ENCODE measurements around the gene NLGN2.

The NLGN2 gene

DNA sequence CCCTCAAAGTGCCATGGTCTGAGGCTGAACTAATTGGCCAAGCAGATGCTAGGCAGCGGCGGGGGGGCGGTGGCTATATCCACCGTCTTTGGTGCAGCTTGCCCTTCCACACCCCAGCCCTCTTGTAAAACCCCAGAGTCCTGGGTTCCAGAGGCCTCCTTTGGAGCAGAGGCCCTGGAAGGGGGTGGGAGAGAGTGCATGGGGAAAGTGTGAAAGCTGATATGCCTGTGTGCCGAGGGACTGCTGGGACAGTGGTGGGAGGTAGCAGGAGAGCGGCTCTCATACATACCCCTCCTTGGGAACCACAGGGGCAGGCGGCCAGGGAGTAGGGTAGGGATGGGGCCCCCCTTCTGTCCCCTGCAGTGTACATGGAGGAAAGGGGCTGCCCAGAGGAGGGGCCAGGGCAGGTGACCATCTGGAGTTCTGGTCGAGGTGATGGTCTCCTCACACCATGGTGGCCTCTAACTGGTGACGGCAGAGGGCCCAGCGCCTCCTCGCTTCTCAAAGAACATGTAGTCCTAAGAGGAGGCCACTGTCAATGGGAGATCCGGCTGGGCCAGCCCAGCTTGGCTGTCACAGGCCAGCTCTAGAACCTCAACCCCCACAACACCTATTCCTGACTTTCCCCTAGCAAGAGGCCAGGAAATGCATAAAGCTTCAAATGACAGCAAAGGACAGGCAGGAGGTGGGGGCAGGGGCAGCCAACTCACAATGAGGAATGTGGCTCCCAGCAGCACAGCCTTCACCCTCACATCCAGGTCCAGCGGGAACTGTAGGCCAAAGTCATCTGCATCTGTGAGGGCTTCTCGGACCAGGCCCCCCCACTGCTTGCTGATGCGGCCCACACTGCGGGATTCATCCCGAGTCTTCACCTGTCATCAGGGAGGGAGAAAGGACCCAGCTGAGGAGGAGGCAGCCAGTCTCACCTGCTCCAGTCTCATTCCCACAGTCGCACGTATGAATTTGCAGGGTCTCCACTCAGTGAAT is 17.4 kb upstream of the NLGN2 start:
- intact Hi-C loops (cut with DNase I) = loop anchor here (5.0 kb wide), 1 partner anchor 38 kb away; the partner anchor contains the start of gene KCTD11
- no peak for DNase-seq

DNA sequence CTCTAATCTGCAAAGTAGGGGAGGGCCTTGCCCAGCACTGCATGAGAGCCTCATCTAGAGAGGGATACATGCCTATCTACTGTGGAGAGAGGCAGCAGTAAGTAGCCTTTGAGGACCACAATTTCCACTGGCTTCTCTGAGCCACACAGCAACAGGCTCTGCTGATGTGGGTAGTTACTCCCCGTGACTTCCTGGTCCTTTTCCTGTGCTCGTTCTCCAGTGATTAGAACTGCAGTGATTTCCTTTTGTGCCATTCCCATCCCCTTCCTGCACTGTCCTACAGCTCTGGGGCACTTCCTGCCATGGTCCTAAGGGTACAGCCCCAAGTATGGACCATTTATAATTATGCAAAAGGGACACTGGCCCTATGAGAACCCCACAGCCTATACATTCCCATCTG is 16.3 kb upstream of the NLGN2 start:
- intact Hi-C loops (cut with DNase I) = loop anchor here (5.0 kb wide), 1 partner anchor 39 kb away; the partner anchor contains the start of gene KCTD11
- no peak for DNase-seq

DNA sequence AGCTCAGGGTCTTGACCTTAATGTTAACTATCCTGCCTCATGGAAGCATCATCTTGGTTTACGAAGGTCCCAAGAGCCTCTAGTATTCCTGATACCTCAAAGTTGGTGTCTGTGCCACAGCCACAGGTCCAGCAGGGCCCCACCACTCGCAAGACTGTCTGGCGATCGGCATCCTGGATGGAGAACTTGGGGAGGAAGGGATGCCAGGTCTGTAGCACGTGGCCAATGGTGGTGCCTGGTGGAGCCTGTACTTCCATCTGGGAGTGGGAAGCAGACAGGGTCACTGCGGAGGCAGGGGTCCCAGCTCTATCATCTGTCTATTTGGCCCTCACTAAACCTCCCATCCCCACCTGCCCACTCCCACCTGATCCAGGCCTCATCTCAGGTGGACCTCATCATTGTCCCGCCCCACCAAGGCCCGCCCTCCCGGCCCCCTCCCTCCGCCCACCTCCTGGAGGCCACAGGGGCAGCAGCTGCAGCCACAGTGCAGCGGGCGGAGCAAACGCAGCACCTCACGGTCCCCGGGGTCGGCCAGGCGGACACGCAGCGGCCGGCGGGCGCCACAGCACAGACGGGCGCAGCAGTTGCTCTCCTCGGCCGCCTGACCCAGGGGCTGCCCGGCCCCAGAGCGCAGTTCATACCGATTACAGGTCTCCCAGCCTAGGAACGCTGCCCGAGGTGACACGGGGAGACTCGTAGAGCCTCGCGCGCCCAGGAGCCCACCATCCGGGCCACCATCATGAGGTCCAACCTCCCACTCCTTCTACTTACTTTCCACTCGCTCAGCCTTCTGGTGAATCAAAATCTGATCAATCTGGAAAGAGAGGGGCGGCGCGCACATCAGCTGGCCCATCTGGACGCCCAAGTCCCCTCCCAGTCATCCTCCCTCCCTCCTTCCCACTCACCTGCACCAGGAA is 14.7 kb upstream of the NLGN2 start:
- DNase-seq = no peak
- intact Hi-C loops (cut with DNase I) = loop anchor here (5.0 kb wide), 1 partner anchor 41 kb away; the partner anchor contains the start of gene KCTD11

DNA sequence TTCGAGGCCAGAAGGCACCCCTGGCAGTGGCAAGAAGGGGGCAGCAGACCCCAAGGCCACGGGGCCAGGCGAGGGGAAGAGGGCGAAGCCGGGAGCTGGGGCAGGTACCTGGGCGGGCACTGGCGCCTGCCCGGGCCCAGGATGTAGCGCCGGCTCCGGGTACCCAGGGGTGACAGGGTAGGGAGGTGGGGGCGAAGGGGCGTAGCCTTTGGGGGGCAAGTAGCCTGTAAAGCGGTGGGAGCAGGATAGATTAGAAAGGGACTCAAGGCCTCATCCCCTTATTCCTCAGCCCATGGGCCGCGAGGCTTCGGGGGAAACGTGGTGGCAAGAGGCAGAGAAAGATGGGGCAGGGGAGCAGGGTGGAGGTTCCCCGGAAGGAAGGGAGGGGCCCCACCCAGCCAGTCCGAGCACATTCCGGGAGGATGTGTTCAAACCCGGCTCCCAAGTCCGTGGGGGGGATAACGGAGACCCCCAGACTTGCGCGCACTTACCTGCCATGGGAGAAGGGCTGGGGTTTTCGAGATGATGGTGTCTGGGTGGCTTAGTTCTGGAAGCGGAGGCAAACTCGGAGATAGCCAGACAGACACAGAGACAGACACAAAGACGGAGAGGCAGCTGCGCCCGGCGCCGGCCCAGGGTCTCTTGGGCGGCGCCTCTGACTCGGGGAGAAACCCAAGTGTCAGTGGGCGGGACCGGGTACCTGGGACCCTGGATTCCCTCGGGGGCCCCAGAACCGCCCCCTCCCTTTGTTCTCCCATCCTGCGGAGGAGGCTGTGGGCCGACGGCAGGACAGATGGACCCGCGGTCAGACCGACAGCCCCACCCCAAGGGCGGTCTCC is 13.8 kb upstream of the NLGN2 start:
- intact Hi-C loops (cut with DNase I) = loop anchor here (5.0 kb wide), 1 partner anchor 42 kb away; the partner anchor contains the start of gene KCTD11
- DNase-seq = no peak

DNA sequence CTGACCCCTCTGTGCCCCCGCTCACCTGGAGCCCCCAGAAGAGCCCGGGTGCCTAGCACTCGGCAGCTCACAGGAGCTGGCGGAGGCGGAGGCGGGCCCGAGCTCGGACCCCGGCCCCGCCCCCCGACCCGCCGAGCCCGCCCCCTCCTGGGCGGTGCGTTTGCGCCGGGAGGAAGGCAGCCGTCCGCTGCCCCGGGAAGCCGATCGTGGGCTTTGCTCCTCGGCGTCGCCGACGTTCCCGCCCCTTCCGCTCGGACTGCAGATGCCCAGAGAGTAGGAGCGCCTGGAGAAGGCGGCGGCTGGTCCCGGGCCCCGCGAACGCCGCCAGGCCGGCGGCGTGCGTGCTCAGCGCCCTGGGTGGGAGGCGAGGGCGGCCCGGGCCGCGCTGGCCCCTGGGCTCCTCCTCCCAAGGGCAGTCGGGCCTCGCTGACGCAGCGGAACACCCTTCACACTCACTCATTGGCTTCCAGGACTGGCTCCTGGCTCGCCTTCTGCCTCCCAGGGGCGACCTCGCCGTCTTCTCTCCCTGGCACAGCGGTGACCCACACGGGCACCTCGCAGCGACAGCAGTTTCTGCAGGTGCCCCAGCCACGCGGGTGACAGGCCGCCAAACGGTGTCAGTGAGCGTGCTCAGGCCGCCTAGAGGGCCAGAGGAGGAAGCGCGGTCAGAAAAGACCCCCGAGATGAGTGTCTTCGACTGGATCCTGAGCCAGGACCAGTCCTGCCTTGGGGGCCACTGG is 13.0 kb upstream of the NLGN2 start, which contains the start of gene PLSCR3:
Gene PLSCR3 (minus strand): TSS at position 74 of the 740 bp plus-strand sequence. CDS start 415 bp downstream, outside the sequence.
- intact Hi-C loops (cut with DNase I) = loop anchor here (5.0 kb wide), 1 partner anchor 42 kb away; the partner anchor contains the start of gene KCTD11

DNA sequence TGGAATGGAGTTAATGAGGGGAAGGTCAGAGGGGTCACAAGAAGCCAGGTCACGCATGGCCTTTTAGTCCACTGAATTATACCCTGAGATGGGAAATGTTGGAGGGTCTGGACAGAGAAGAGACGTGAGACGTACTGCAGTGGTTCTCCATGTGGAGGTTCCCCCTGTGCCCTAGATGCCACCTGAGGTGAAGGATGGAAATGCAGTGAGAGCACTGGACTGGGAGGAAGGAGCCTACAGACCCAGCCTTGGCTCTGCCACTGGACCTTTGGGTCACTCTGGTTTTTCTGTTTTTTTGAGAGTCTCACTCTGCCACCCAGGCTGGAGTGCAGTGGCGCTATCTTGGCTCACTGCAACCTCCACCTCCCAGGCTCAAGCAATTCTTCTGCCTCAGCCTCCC is 11.5 kb upstream of the NLGN2 start:
- intact Hi-C loops (cut with DNase I) = no loop called here
- no peak for DNase-seq

More for the DNA sequence above, 13.0 kb upstream of the NLGN2 start, which contains the start of gene PLSCR3:
- peak; percentile 51 to 91 (median 84) for DNase-seq

DNA sequence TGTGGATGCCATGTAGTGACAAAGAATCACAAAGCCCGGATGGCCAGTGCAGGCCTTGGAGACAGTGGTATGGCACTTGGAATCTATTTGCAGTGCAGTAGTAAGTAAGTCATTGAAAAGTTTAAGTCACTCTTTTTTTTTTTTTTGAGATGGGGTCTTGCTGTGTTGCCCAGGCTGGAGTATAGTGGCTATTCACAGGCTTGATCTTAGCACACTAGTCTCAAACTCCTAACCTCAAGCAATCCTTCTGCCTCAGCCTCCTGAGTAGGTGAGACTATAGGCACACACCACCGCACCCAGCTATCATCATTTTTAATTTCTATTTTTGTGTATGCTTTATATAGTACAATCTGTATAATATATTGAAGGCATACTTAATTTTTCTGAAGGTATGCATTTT is 9.0 kb upstream of the NLGN2 start:
- intact Hi-C loops (cut with DNase I) = no loop called here
- no peak for DNase-seq

DNA sequence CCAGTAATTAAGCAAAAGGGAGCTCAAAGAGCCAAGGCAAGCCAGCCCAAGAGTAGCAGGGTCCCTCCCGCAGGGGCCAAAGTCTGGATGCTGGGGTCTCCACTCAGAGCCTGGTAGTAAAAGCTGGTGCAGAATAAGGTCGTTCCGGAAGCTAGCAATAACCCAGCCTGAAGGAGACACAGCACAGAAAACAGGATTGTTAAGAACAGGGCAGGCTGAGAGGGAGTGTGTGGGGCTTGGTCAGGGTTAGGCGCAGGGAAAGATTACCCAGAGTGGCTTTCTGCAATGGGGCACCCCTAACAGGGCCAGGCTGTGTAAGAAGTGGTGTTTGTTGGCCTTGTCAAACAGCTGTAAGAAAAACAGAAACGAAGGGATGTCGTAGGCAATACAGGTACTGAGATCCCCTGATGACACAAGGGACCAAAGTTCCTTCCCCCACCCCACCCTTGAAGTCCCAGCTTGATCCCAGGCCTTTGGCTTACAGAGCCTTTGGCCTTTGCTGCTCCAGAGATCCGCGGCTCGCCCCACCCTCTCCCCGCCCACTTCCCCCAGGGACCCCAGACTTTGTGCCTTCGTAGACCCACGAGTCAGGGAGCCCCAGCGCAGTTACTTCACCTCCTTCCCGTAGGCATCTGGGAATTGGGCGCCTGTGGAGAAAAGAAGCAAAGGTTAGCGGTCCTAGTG is 4.5 kb upstream of the NLGN2 start:
- peak in 3 of 42 donors; percentile 11 to 38 (median 31) for DNase-seq
- intact Hi-C loops (cut with DNase I) = no loop called here

DNA sequence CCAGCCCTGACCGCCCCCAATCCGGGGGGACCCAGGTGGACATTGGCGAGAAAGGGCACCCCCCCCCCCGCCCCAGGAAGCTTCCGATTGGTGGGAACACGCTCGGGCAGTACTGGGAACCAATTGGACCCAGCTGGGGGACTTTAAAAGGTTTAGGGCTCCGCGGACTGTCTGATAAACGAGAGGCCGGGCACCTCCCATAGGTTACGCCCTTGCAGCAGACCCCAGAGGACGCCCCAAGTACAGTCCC is 4.0 kb upstream of the NLGN2 start:
- intact Hi-C loops (cut with DNase I) = no loop called here
- no peak for DNase-seq

DNA sequence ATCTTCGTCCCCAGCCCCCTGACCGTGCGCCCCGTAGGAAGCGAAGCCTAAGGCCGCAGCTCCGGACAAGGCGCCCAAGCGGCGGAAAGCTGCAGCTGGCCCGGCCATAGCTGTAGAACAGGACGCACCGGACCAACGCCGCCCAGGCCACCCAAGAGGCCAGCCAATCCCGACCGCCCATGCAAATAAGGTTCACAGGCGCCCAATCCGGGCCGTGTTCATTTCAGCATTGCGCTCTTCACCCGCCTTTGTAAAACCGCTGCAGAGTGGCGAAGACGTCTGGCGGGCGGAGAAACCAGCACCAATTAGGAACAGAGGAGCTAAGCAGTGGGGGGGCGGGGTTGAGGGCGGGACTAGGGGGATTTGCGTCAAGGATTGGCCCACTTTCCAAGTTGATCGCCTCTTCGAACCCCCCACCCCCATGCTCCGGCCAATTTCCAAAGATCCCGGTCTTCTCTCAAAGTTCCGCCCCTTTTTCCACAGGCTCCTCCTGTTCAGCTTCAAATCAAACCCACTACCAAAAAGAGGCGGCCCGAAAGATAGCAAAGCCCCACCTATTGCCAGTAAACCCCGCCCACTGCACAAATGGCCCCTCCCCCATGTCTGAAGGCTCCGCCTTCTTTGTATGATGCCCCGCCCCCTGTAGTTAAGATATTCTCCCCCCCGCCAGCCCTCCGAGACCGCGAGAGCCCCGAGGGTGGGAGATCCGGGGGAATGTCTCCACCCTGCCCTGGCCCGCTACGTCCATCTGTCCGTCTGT is 3.5 kb upstream of the NLGN2 start, which contains the start of gene TMEM256:
Gene TMEM256 (minus strand): TSS at position 121 of the 760 bp plus-strand sequence. CDS start 13 bp downstream, at position 108.
- intact Hi-C loops (cut with DNase I) = no loop called here
- peak; percentile 97 to 100 (median 99) for DNase-seq

DNA sequence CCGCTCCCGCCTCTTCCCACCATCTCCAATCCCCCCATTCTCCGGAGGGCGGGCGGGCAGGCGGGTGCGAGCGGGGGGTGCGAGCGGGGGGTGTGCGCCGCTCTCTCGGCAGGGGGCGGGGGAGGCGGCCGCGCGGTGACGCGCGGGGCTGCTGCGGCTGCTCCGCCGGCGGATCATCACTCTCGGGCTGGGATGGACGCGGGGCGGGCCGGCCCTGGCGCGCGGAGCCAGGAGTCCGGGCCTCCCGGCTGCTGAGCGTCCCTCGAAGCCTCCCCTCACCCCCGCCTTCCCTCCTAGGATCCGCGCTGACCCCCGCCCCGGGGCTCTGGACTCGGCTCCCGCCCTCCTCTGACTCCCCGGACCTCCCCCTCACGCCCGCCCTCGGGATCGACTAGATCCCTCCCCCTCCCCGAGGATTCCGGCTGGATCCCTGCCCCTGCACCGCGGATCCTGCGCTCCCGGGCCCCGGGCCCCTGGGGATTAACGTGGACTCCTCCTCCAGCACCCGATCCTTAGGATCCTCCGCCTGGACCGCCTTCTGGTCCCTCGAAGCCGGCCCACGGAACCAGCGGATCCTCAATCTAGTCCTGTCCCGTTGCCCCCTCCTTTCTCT is 2.8 kb upstream of the NLGN2 start:
- intact Hi-C loops (cut with DNase I) = no loop called here
- DNase-seq = peak in 13 of 42 donors; percentile 44 to 90 (median 84)

DNA sequence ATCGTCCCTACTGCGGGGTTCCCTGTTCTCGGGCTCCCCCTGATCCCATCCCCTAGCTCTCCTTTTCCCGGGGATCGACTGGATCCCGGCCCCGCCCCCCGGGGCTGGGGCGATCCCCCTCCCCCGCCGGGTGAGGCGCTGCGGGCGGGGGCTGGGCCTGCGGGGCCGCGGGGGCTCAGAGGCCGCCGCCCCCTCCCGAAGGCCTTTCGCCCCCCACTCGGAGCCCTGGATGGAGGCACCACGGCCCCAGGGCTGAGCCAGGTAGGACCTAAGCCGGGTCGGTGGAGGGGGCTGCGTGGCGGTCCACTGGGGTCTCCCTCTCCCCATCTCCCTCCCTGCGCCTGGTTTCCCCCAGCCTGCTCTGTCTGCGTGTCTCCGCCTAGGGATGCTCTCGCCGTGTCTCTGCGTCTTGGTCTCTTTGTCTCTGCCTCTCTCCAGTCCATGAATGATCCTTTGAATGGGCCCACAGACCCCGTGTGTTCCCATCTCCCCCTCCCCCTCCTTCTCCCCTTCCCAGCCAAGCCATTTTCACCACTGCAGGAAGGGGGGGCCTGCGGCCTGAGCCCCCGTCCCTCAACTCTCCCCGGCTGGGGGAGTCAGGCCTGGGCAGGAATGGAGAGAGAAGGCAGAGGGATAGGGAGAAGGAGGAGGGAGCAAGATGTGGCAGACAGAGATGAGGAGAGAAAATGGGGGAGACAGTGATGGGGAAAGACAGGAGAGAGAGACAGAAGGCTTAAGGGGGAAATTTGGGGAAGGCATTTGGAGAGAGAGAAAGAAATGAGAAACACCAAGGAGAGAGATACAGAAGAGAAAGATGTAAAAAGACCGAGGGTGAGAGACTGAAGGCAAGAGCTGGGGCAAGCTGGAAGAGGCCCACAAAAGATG is 2.1 kb upstream of the NLGN2 start:
- DNase-seq = peak in 29 of 42 donors; percentile 9 to 61 (median 38)
- intact Hi-C loops (cut with DNase I) = no loop called here

DNA sequence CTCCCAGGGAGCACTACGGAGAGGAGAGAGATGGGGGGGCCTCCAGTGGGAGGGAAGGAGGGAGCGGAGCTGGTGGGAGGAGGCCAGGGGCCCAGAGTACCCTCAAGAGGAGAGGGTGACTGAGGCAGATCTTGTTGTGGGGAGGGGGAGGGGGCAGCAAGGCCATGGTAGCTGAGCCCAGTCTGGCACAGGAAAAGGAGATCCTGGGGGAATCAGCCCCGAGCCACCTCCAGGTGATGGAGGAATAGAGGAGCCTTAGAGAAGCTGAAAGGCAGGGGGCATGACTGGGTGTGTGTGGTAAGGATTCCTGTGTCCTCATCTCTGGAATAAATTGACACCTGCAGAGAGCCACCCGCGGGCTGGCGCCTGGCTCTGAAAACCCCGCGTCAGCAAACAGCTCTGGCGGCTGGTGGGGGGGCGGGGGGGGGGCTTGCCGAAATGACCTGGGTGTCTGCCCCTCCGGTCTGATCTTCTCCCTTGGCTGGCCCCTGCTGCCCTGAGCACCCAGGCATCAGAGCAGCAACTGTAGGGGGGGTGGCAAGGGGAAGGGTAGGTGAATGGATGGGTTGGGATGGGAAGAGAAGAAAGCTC is 1.3 kb upstream of the NLGN2 start:
- DNase-seq = peak in 8 of 42 donors; percentile 8 to 54 (median 33)
- intact Hi-C loops (cut with DNase I) = no loop called here

DNA sequence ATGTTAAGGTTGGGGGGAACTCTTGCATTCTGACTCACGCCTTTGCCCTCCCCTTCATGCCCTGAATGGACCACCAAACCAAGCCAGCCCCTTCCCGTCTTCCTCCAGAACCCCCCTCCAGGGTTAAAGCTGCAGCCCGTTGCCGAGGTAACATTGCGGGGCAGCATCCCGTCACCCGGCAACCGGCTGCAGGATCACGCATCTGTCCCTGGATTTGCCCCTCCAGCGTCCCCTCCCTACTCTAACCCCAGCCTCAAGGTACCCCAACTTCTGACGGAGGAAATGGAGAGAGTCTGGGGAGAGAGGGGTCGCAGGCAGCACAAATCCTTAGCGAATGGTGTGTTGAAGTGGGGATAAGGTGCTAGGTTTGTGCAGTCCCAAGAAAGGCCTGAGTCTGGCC is 563 bp upstream of the NLGN2 start:
- peak in 1 of 42 donors; percentile 34 for DNase-seq
- intact Hi-C loops (cut with DNase I) = no loop called here
